H1 (cell line): ENCODE data around the gene SLC6A19. TPM values are rescaled to one million over a fixed set of nuclear protein-coding genes. Genes with fewer than 3 reads are reported as not detected.

Experiments
- CTCF ChIA-PET: fragments of 300-600 bp; sonication (Branson Sonifier 250); formaldehyde crosslinking; loops from one replicate; lab custom pipeline; 2021; ENCODE audit not compliant: partially characterized antibody; lab: Charles Lee
- POLR2A ChIA-PET: fragments of 300-600 bp; sonication (Branson Sonifier 250); formaldehyde crosslinking; loops from one replicate; lab custom pipeline; 2021; ENCODE audit warnings: inconsistent platforms; ENCODE audit not compliant: partially characterized antibody; lab: Charles Lee
- DNase-seq, 2 experiments: peaks; one replicate each; pipeline versions ENCODE4 v3.0.0 to v3.0.0-alpha.2; 2010 to 2022; ENCODE audit warnings: low spot score in 2 of 2, low read depth in 1 of 2, mixed read lengths in 1 of 2
- FAIRE-seq: peaks from 2 replicates; lab custom pipeline; 2011; peaks lifted over from hg19 to GRCh38; lab: Jason Lieb, UNC
- H2AFZ ChIP-seq: 2 replicates; pipeline ENCODE4 v1.8.1; 2012; ENCODE audit warnings: low read length, inconsistent platforms
- H2AK5ac ChIP-seq: 2 replicates; pipeline ENCODE4 v1.6.1; 2013; ENCODE audit warnings: low read depth, low read length
- H2BK120ac ChIP-seq: replicated peaks from 2 replicates; pipeline ENCODE3; 2013; ENCODE audit warnings: low read depth, low read length, inconsistent platforms
- H2BK12ac ChIP-seq: 2 replicates; pipeline ENCODE4 v1.6.1; 2013; ENCODE audit warnings: low read depth, low read length
- H2BK15ac ChIP-seq: 2 replicates; pipeline ENCODE4 v1.6.1; 2013; ENCODE audit warnings: low read length
- H2BK20ac ChIP-seq: 2 replicates; pipeline ENCODE4 v1.6.1; 2013; ENCODE audit warnings: low read length
- H2BK5ac ChIP-seq: 2 replicates; pipeline ENCODE4 v1.6.1; 2013; ENCODE audit warnings: low read depth, low read length
- H3K14ac ChIP-seq: 2 replicates; pipeline ENCODE4 v1.6.1; 2013; ENCODE audit warnings: inconsistent platforms; ENCODE audit not compliant: insufficient read length
- H3K18ac ChIP-seq: 2 replicates; pipeline ENCODE4 v1.6.1; 2013; ENCODE audit warnings: low read length; ENCODE audit errors: extremely low read depth
- H3K23ac ChIP-seq: 2 replicates; pipeline ENCODE4 v1.6.1; 2013; ENCODE audit warnings: inconsistent platforms; ENCODE audit not compliant: insufficient read length
- H3K23me2 ChIP-seq: 2 replicates; pipeline ENCODE4 v1.6.1; 2013; ENCODE audit warnings: low read depth, low read length
- H3K27ac ChIP-seq: 2 replicates; pipeline ENCODE4 v1.6.1; 2011; ENCODE audit warnings: low read depth, low read length, inconsistent platforms
- H3K27me3 ChIP-seq, 4 experiments: replicated peaks in 1 of 4; 1 replicate in 1 of 4; 2 replicates in 3 of 4; pipeline versions ENCODE4 v1.6.1 to v1.8.1; 2011 to 2013; ENCODE audit warnings: low read length in 3 of 4, mild to moderate bottlenecking in 3 of 4, inconsistent platforms in 2 of 4, mixed read lengths in 2 of 4, moderate library complexity in 1 of 4; ENCODE audit not compliant: control insufficient read depth in 3 of 4, insufficient read depth in 3 of 4; ENCODE audit errors: extremely low read depth in 1 of 4
- H3K36me3 ChIP-seq, 4 experiments: 2 replicates each; pipeline versions ENCODE4 v1.6.1 to v1.8.1; 2011 to 2013; ENCODE audit warnings: mild to moderate bottlenecking in 4 of 4, low read length in 3 of 4, moderate library complexity in 2 of 4, control low read depth in 1 of 4, inconsistent platforms in 1 of 4; ENCODE audit not compliant: insufficient read depth in 4 of 4, control insufficient read depth in 2 of 4
- H3K4ac ChIP-seq: replicated peaks from 2 replicates; pipeline ENCODE3; 2013; ENCODE audit warnings: low read length, low read depth, mixed read lengths, inconsistent platforms; ENCODE audit not compliant: insufficient read length
- H3K4me1 ChIP-seq, 4 experiments: replicated peaks in 1 of 4; 1 replicate in 1 of 4; 2 replicates in 3 of 4; pipeline versions ENCODE4 v1.6.1 to v1.8.1; 2011 to 2013; ENCODE audit warnings: low read length in 3 of 4, inconsistent platforms in 2 of 4, mixed read lengths in 1 of 4; ENCODE audit not compliant: insufficient read depth in 4 of 4, control insufficient read depth in 3 of 4
- H3K4me2 ChIP-seq, 2 experiments: 2 replicates each; pipeline versions ENCODE4 v1.6.1 to v1.8.1; 2011 to 2013; ENCODE audit warnings: low read depth in 2 of 2, low read length in 2 of 2, control low read depth in 1 of 2, inconsistent platforms in 1 of 2, mild to moderate bottlenecking in 1 of 2; ENCODE audit not compliant: insufficient read depth in 1 of 2
- H3K4me3 ChIP-seq, 4 experiments: fragments of 200-600, 300-600 bp in 1 of 4; sonication (generic), shearing (Covaris generic), sonication (Bioruptor Twin) in 1 of 4; 2 replicates each; pipeline versions ENCODE4 v1.5.1 to v1.8.1; 2011 to 2016; ENCODE audit warnings: low read length in 4 of 4, low read depth in 3 of 4, control low read depth in 2 of 4, inconsistent platforms in 2 of 4, mild to moderate bottlenecking in 2 of 4, mixed read lengths in 1 of 4, moderate library complexity in 1 of 4; ENCODE audit not compliant: insufficient read depth in 2 of 4; ENCODE audit errors: extremely low read depth in 1 of 4
- H3K56ac ChIP-seq: replicated peaks from 2 replicates; pipeline ENCODE3; 2013; ENCODE audit warnings: low read depth, mild to moderate bottlenecking, mixed read lengths, low read length, inconsistent platforms; ENCODE audit not compliant: insufficient read length
- H3K79me1 ChIP-seq: 2 replicates; pipeline ENCODE4 v1.6.1; 2013; ENCODE audit warnings: low read depth, low read length, control low read depth
- H3K79me2 ChIP-seq, 2 experiments: 2 replicates each; pipeline versions ENCODE4 v1.6.1 to v1.8.1; 2012 to 2013; ENCODE audit warnings: low read length in 2 of 2, mild to moderate bottlenecking in 2 of 2, inconsistent platforms in 1 of 2; ENCODE audit not compliant: insufficient read depth in 2 of 2, control insufficient read depth in 1 of 2
- H3K9ac ChIP-seq, 4 experiments: replicated peaks in 1 of 4; 1 replicate in 1 of 4; 2 replicates in 3 of 4; pipeline versions ENCODE4 v1.6.1 to v1.8.1; 2011 to 2013; ENCODE audit warnings: low read depth in 3 of 4, low read length in 3 of 4, control low read depth in 2 of 4, mild to moderate bottlenecking in 2 of 4, moderate library complexity in 2 of 4, inconsistent platforms in 1 of 4; ENCODE audit errors: extremely low read depth in 1 of 4
- H3K9me3 ChIP-seq, 2 experiments: 2 replicates each; pipeline versions ENCODE4 v1.6.1 to v1.8.1; 2012 to 2013; ENCODE audit warnings: mild to moderate bottlenecking in 2 of 2, moderate library complexity in 2 of 2, control low read depth in 1 of 2, inconsistent platforms in 1 of 2, low read depth in 1 of 2, low read length in 1 of 2, mixed read lengths in 1 of 2; ENCODE audit not compliant: insufficient read depth in 2 of 2
- H4K20me1 ChIP-seq, 2 experiments: replicated peaks in 1 of 2; 2 replicates each; pipeline versions ENCODE3 to v1.8.1; 2011 to 2013; ENCODE audit warnings: inconsistent platforms in 2 of 2, low read length in 2 of 2, mild to moderate bottlenecking in 1 of 2; ENCODE audit not compliant: insufficient read depth in 2 of 2, control insufficient read depth in 1 of 2
- H4K5ac ChIP-seq: 2 replicates; pipeline ENCODE4 v1.6.1; 2013; ENCODE audit warnings: low read length, low read depth, mixed read lengths, inconsistent platforms; ENCODE audit not compliant: insufficient read length
- H4K8ac ChIP-seq: 2 replicates; pipeline ENCODE4 v1.8.0; 2013; ENCODE audit warnings: mild to moderate bottlenecking, moderate library complexity, low read length, inconsistent platforms; ENCODE audit not compliant: insufficient read depth; ENCODE audit errors: extremely low read depth
- H4K91ac ChIP-seq: replicated peaks from 2 replicates; pipeline ENCODE3; 2013; ENCODE audit warnings: low read length, mixed read lengths, inconsistent platforms; ENCODE audit not compliant: insufficient read length
- CREB1 ChIP-seq: IDR thresholded peaks from 2 replicates; pipeline ENCODE4 v1.6.1; 2012; ENCODE audit warnings: inconsistent platforms
- E2F6 ChIP-seq: IDR thresholded peaks from 2 replicates; pipeline ENCODE4 v1.6.1; 2012; ENCODE audit warnings: inconsistent platforms
- EZH2 ChIP-seq: fragments of 200-600 bp; sonication (generic); IDR thresholded peaks from 2 replicates; pipeline ENCODE4 v1.7.1; 2012; ENCODE audit warnings: low read depth, mild to moderate bottlenecking, moderate library complexity, low read length, inconsistent platforms; ENCODE audit not compliant: severe bottlenecking
- GTF2F1 ChIP-seq: IDR thresholded peaks from 2 replicates; pipeline ENCODE4 v1.6.1; 2012; ENCODE audit warnings: low read depth, low read length, improper control_type of control experiment, borderline replicate concordance
- JUND ChIP-seq: IDR thresholded peaks from 2 replicates; pipeline ENCODE4 v1.6.1; 2011; ENCODE audit warnings: mild to moderate bottlenecking, improper control_type of control experiment, low read length
- KDM4A ChIP-seq: IDR thresholded peaks from one replicate; pipeline ENCODE4 v1.7.1; 2012; ENCODE audit warnings: low read depth, mild to moderate bottlenecking, moderate library complexity, low read length, inconsistent platforms; ENCODE audit not compliant: severe bottlenecking
- POLR2AphosphoS5 ChIP-seq: IDR thresholded peaks from 2 replicates; pipeline ENCODE4 v1.6.1; 2011; ENCODE audit warnings: low read depth, low read length
- RBBP5 ChIP-seq: IDR thresholded peaks from 2 replicates; pipeline ENCODE4 v1.7.1; 2012; ENCODE audit warnings: low read depth, mild to moderate bottlenecking, inconsistent platforms, low read length, moderate library complexity, borderline replicate concordance
- RFX5 ChIP-seq: IDR thresholded peaks from 2 replicates; pipeline ENCODE4 v1.6.1; 2011; ENCODE audit warnings: low read depth, low read length, improper control_type of control experiment, borderline replicate concordance
- SIX5 ChIP-seq: IDR thresholded peaks from 2 replicates; pipeline ENCODE4 v1.6.1; 2011; ENCODE audit warnings: mild to moderate bottlenecking, low read depth, low read length
- SUZ12 ChIP-seq: fragments of 200-600 bp; sonication (generic); IDR thresholded peaks from 2 replicates; pipeline ENCODE4 v1.6.1; 2012; ENCODE audit warnings: mild to moderate bottlenecking, inconsistent platforms, low read length, moderate library complexity, mixed read lengths
- WGBS, 2 experiments: shearing (Covaris generic) in 1 of 2; methylation state at CpG; one replicate each; pipeline versions ENCODE4 v1.1.6 to v1.1.7; 2013 to 2015; ENCODE audit warnings: low lambda C conversion rate in 2 of 2, mixed read lengths in 2 of 2, inconsistent platforms in 1 of 2, low coverage in 1 of 2, missing lambda C conversion rate in 1 of 2; ENCODE audit not compliant: insufficient replicate concordance in 2 of 2, insufficient coverage in 1 of 2, insufficient read length in 1 of 2; ENCODE audit errors: extremely low coverage in 1 of 2, missing lambda C conversion rate in 1 of 2; 5-methylcytosine and 5-hydroxymethylcytosine counted together
- polyA plus RNA-seq, 7 experiments: library from polyadenylated mRNA; depleted of rRNA in 3 of 7; stranded (reverse) in 5 of 7; unstranded in 2 of 7; fragments of >200 nt in 5 of 7; fragments of 200-250 nt in 2 of 7; gene quantifications; 1 replicate in 5 of 7; 2 replicates in 1 of 7; 4 replicates in 1 of 7; pipeline versions ENCODE4 v1.2.1 to v1.2.3, GENCODE V29; 2011 to 2013; ENCODE audit warnings: missing spikeins in 2 of 7, mixed read lengths in 2 of 7
- total RNA-seq: library from RNA; stranded (reverse); fragmentation: NEBNext Ultra II Directional; extraction: Animal tissue kit (Norgen Biotek cat#: 25700); gene quantifications from 2 replicates; pipeline ENCODE4 v1.2.1, GENCODE V29; 2021

The SLC6A19 gene
- total and polyA plus RNA-seq, 2 of the 8 experiments (the other 6 are each of a cell fraction or from before 2014, with no cell fraction given): 0.02 TPM; not detected in 1

- H3K4me3 ChIP-seq: peak overlapping the region in 3 of 4 experiments; percentile 5 to 56 (median 20); a peak in 5 of 8 replicates
Measured at GRCh38 chr5:1156033-1156753, 45.2 kb upstream of the SLC6A19 start.

More at GRCh38 chr5:1156033-1156753, 45.2 kb upstream of the SLC6A19 start:
- no peak for TF ChIP-seq RFX5
- no peak for TF ChIP-seq CREB1
- no peak for TF ChIP-seq POLR2AphosphoS5
- TF ChIP-seq RBBP5: peak; percentile 57; the same call in 1 of the 2 replicates
- TF ChIP-seq SIX5: no peak
- no peak for TF ChIP-seq JUND
- peak; percentile 56 for TF ChIP-seq EZH2
- no peak for TF ChIP-seq E2F6
- peak; percentile 68 for TF ChIP-seq KDM4A
- TF ChIP-seq SUZ12: 0 out of 2 replicates have a peak, but pooled peaks have one; percentile 42
- no peak for TF ChIP-seq GTF2F1
- Histone ChIP-seq H2AFZ (no peak overlapping the region), H3K23ac (no peak overlapping the region), H3K4me2 (peak overlapping the region; percentile 54 to 66), H4K5ac (no peak overlapping the region), H2BK15ac (0 out of 2 replicates have a peak overlapping the region, but pooled peaks have one; percentile 8), H2BK20ac (no peak overlapping the region), H2BK12ac (no peak overlapping the region), H2BK120ac (no peak overlapping the region), H3K9me3 (peaks cover 3 to 10% of the 10 kb centered on the region in 2 experiments; a peak in 2 of 4 replicates), H3K27me3 (peaks cover 15 to 38% (median 32%) of the 10 kb centered on the region in 4 experiments), H3K18ac (no peak overlapping the region), H3K27ac (no peak overlapping the region), H3K14ac (no peak overlapping the region), H3K56ac (no peak overlapping the region), H2AK5ac (no peak overlapping the region), H4K8ac (peak overlapping the region; percentile 51; the same call in 1 of the 2 replicates), H3K23me2 (peaks cover 3% of the 10 kb centered on the region; the same call in 1 of the 2 replicates), H3K79me1 (no peaks in the 10 kb centered on the region), H2BK5ac (no peak overlapping the region), H3K9ac (no peak overlapping the region), H3K79me2 (no peaks in the 10 kb centered on the region), H4K91ac (no peak overlapping the region), H4K20me1 (peaks cover 2 to 9% of the 10 kb centered on the region in 2 experiments), H3K4ac (no peak overlapping the region), H3K36me3 (no peaks in the 10 kb centered on the region), H3K4me1 (peaks cover 0 to 3% (median 0%) of the 10 kb centered on the region in 4 experiments; a peak in 2 of 7 replicates)
- no peak for FAIRE-seq
- CTCF ChIA-PET: interaction anchor here (0.7 to 1.0 kb wide), 3 partner anchors 11 to 18 kb away, joined by 3 read pairs; no protein-coding TSS in a partner anchor
- POLR2A ChIA-PET: no interaction called here
- DNase-seq: no peak
- WGBS, 2 experiments: 16% methylated on average over 33 of the region's 51 CpGs; no CpG with 5 or more reads in 1 of the 2 experiments
